ENCODE measurements around the gene BTK.

BTK gene

GRCh38 chrX:101370888-101371504 is 15.0 kb downstream of the BTK start:
- no peak overlapping the region for H3K9ac ChIP-seq (ENCODE audit: low read length)
- WGBS (ENCODE audit: extremely low coverage, insufficient coverage, insufficient read length), result no CpG with 5 or more reads among the region's 3 CpGs
- H2BK5ac ChIP-seq (ENCODE audit: low read depth, low read length, poor library complexity), result no peak overlapping the region
- no peak overlapping the region for H2AK5ac ChIP-seq (ENCODE audit: low read length)
- H3K18ac ChIP-seq (ENCODE audit: low read length), result no peak overlapping the region
- no peaks in the 10 kb centered on the region for H3K79me1 ChIP-seq (ENCODE audit: low read length)
- H3K27me3 ChIP-seq (ENCODE audit: insufficient read depth, low read length), result no peaks in the 10 kb centered on the region
- H3K23ac ChIP-seq (ENCODE audit: low read length), result no peak overlapping the region
- H3K4me3 ChIP-seq (ENCODE audit: low read depth, low read length), result no peak overlapping the region
- no peak overlapping the region for H3K14ac ChIP-seq (ENCODE audit: low read length)
- no peak for DNase-seq
- H4K91ac ChIP-seq (ENCODE audit: low read depth, low read length), result no peak overlapping the region
- no peak overlapping the region for H3K4me2 ChIP-seq (ENCODE audit: low read length)
- no peaks in the 10 kb centered on the region for H3K4me1 ChIP-seq (ENCODE audit: control insufficient read depth in 1 of 2, insufficient read depth in 2 of 2, low read length in 2 of 2)
- H3K79me2 ChIP-seq (ENCODE audit: control insufficient read depth, insufficient read depth, low read length, poor library complexity), result no peaks in the 10 kb centered on the region
- H3K4ac ChIP-seq (ENCODE audit: low read depth, low read length), result no peak overlapping the region
- no peak overlapping the region for H2AFZ ChIP-seq (ENCODE audit: insufficient read depth, low read length, poor library complexity)
- no peak overlapping the region for H2BK120ac ChIP-seq (ENCODE audit: insufficient read depth, low read length, poor library complexity)
- H2BK12ac ChIP-seq (ENCODE audit: low read length), result no peak overlapping the region
- no peak overlapping the region for H4K8ac ChIP-seq (ENCODE audit: low read depth, low read length)
- H3K27ac ChIP-seq (ENCODE audit: low read depth, low read length), result no peak overlapping the region
- no peaks in the 10 kb centered on the region for H3K9me3 ChIP-seq (ENCODE audit: insufficient read depth, low read depth, low read length)
- no peak overlapping the region for H4K12ac ChIP-seq (ENCODE audit: low read depth, low read length)
- no peaks in the 10 kb centered on the region for H3K36me3 ChIP-seq (ENCODE audit: control insufficient read depth in 1 of 2, insufficient read depth in 2 of 2, low read length in 2 of 2)

DNA sequence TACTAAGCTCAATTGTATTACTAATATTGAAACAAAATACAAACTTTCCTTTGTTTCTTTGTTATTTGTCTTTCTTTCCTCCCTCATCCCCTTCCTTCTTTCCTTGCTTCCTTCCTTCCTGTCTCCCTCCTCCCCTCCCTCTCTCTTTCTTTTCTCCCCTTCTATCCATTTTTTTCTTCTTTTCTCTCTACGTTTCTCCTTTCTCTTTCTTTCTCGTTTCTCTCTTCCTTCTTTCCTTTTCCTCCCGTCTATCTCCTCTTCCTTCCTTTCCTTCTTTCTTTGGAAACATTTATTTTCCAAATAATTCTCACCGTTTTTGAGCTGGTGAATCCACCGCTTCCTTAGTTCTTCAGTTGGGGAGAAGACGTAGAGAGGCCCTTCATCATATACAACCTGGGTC is 16.3 kb downstream of the BTK start:
- 98% methylated on average over 3 of the region's 6 CpGs for WGBS (ENCODE audit: extremely low coverage, insufficient coverage, insufficient read length)
- H3K9me3 ChIP-seq (ENCODE audit: insufficient read depth, low read depth, low read length), result no peaks in the 10 kb centered on the region
- no peaks in the 10 kb centered on the region for H3K27me3 ChIP-seq (ENCODE audit: insufficient read depth, low read length)
- no peak overlapping the region for H3K4me2 ChIP-seq (ENCODE audit: low read length)
- H2AK5ac ChIP-seq (ENCODE audit: low read length), result no peak overlapping the region
- H2BK120ac ChIP-seq (ENCODE audit: insufficient read depth, low read length, poor library complexity), result no peak overlapping the region
- H3K79me1 ChIP-seq (ENCODE audit: low read length), result no peaks in the 10 kb centered on the region
- H3K4me3 ChIP-seq (ENCODE audit: low read depth, low read length), result no peak overlapping the region
- H3K36me3 ChIP-seq (ENCODE audit: control insufficient read depth in 1 of 2, insufficient read depth in 2 of 2, low read length in 2 of 2), result no peaks in the 10 kb centered on the region
- no peak overlapping the region for H4K8ac ChIP-seq (ENCODE audit: low read depth, low read length)
- H3K4me1 ChIP-seq (ENCODE audit: control insufficient read depth in 1 of 2, insufficient read depth in 2 of 2, low read length in 2 of 2), result no peaks in the 10 kb centered on the region
- no peak for DNase-seq
- H4K12ac ChIP-seq (ENCODE audit: low read depth, low read length), result no peak overlapping the region
- no peak overlapping the region for H2AFZ ChIP-seq (ENCODE audit: insufficient read depth, low read length, poor library complexity)
- no peak overlapping the region for H3K4ac ChIP-seq (ENCODE audit: low read depth, low read length)
- H4K91ac ChIP-seq (ENCODE audit: low read depth, low read length), result no peak overlapping the region
- H3K23ac ChIP-seq (ENCODE audit: low read length), result no peak overlapping the region
- H3K9ac ChIP-seq (ENCODE audit: low read length), result no peak overlapping the region
- H3K79me2 ChIP-seq (ENCODE audit: control insufficient read depth, insufficient read depth, low read length, poor library complexity), result no peaks in the 10 kb centered on the region
- no peak overlapping the region for H2BK12ac ChIP-seq (ENCODE audit: low read length)
- H3K14ac ChIP-seq (ENCODE audit: low read length), result no peak overlapping the region
- H2BK5ac ChIP-seq (ENCODE audit: low read depth, low read length, poor library complexity), result no peak overlapping the region
- H3K27ac ChIP-seq (ENCODE audit: low read depth, low read length), result no peak overlapping the region
- H3K18ac ChIP-seq (ENCODE audit: low read length), result no peak overlapping the region

GRCh38 chrX:101368800-101369199 is 17.2 kb downstream of the BTK start:
- Histone ChIP-seq H3K27me3 (ENCODE audit: insufficient read depth, low read length) (no peaks in the 10 kb centered on the region), H3K23ac (ENCODE audit: low read length) (no peak overlapping the region), H3K4me3 (ENCODE audit: low read depth, low read length) (no peak overlapping the region), H4K91ac (ENCODE audit: low read depth, low read length) (no peak overlapping the region), H2AK5ac (ENCODE audit: low read length) (no peak overlapping the region), H2BK5ac (ENCODE audit: low read depth, low read length, poor library complexity) (no peak overlapping the region), H3K79me2 (ENCODE audit: control insufficient read depth, insufficient read depth, low read length, poor library complexity) (no peaks in the 10 kb centered on the region), H3K4me1 (ENCODE audit: control insufficient read depth in 1 of 2, insufficient read depth in 2 of 2, low read length in 2 of 2) (no peaks in the 10 kb centered on the region), H3K79me1 (ENCODE audit: low read length) (no peaks in the 10 kb centered on the region), H4K8ac (ENCODE audit: low read depth, low read length) (no peak overlapping the region), H4K12ac (ENCODE audit: low read depth, low read length) (no peak overlapping the region), H3K9ac (ENCODE audit: low read length) (no peak overlapping the region), H3K4ac (ENCODE audit: low read depth, low read length) (no peak overlapping the region), H2BK12ac (ENCODE audit: low read length) (no peak overlapping the region), H3K36me3 (ENCODE audit: control insufficient read depth in 1 of 2, insufficient read depth in 2 of 2, low read length in 2 of 2) (no peaks in the 10 kb centered on the region), H3K9me3 (ENCODE audit: insufficient read depth, low read depth, low read length) (no peaks in the 10 kb centered on the region), H3K18ac (ENCODE audit: low read length) (no peak overlapping the region), H3K27ac (ENCODE audit: low read depth, low read length) (no peak overlapping the region), H2BK120ac (ENCODE audit: insufficient read depth, low read length, poor library complexity) (no peak overlapping the region), H3K4me2 (ENCODE audit: low read length) (no peak overlapping the region), H3K14ac (ENCODE audit: low read length) (no peak overlapping the region), H2AFZ (ENCODE audit: insufficient read depth, low read length, poor library complexity) (no peak overlapping the region)
- DNase-seq, result no peak

DNA sequence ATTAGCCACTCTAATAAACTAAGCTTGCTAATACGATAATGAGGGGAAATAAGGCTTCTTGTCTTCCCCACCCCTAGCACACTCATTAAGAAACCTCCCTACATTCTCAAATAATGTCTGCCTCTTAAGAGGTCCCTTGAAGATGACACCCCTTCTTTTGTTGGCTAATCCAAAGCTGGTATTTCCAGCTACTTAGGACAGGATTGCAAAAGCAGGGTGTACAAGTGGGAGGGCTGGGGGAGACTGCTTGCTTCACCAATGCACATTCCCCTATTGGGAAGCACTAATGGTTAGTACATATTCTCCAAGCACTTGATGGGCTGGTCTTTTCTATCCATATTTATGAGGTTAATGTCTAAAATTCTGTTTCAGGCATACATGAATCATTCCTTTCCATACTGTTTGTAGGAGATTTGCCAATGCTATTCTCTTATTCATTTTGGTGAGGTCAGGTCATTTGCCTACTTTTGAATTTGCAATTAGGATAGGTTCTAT is 20.6 kb downstream of the BTK start:
- no peak overlapping the region for H2AK5ac ChIP-seq (ENCODE audit: low read length)
- no peaks in the 10 kb centered on the region for H3K79me2 ChIP-seq (ENCODE audit: control insufficient read depth, insufficient read depth, low read length, poor library complexity)
- H3K4ac ChIP-seq (ENCODE audit: low read depth, low read length), result no peak overlapping the region
- no peak overlapping the region for H3K4me2 ChIP-seq (ENCODE audit: low read length)
- no peak overlapping the region for H2AFZ ChIP-seq (ENCODE audit: insufficient read depth, low read length, poor library complexity)
- no peaks in the 10 kb centered on the region for H3K36me3 ChIP-seq (ENCODE audit: control insufficient read depth in 1 of 2, insufficient read depth in 2 of 2, low read length in 2 of 2)
- H3K9ac ChIP-seq (ENCODE audit: low read length), result no peak overlapping the region
- H3K4me1 ChIP-seq (ENCODE audit: control insufficient read depth in 1 of 2, insufficient read depth in 2 of 2, low read length in 2 of 2), result no peaks in the 10 kb centered on the region
- no peak overlapping the region for H2BK5ac ChIP-seq (ENCODE audit: low read depth, low read length, poor library complexity)
- H3K14ac ChIP-seq (ENCODE audit: low read length), result no peak overlapping the region
- H4K12ac ChIP-seq (ENCODE audit: low read depth, low read length), result no peak overlapping the region
- no peak overlapping the region for H2BK12ac ChIP-seq (ENCODE audit: low read length)
- no peak overlapping the region for H3K18ac ChIP-seq (ENCODE audit: low read length)
- no peak overlapping the region for H4K8ac ChIP-seq (ENCODE audit: low read depth, low read length)
- DNase-seq, result no peak
- no CpG with 5 or more reads among the region's 1 CpG for WGBS (ENCODE audit: extremely low coverage, insufficient coverage, insufficient read length)
- no peak overlapping the region for H2BK120ac ChIP-seq (ENCODE audit: insufficient read depth, low read length, poor library complexity)
- H3K23ac ChIP-seq (ENCODE audit: low read length), result no peak overlapping the region
- no peak overlapping the region for H4K91ac ChIP-seq (ENCODE audit: low read depth, low read length)
- no peaks in the 10 kb centered on the region for H3K9me3 ChIP-seq (ENCODE audit: insufficient read depth, low read depth, low read length)
- no peak overlapping the region for H3K4me3 ChIP-seq (ENCODE audit: low read depth, low read length)
- H3K27ac ChIP-seq (ENCODE audit: low read depth, low read length), result no peak overlapping the region
- no peaks in the 10 kb centered on the region for H3K27me3 ChIP-seq (ENCODE audit: insufficient read depth, low read length)
- H3K79me1 ChIP-seq (ENCODE audit: low read length), result no peaks in the 10 kb centered on the region
